Activated CD4-positive, alpha-beta T cell treated with anti-CD3 and anti-CD28 coated beads for 48 hours (primary cell): Measurements from ENCODE around the gene YBX3.
"Not testable (repeated sequence)": the region's sequence is repeated elsewhere in the genome, so short reads cannot be mapped to it uniquely, and the experiment has no call there.

Source experiments
- DNase-seq: peaks from one replicate; pipeline ENCODE4 v3.0.0-alpha.2; 2020

The YBX3 gene

DNA sequence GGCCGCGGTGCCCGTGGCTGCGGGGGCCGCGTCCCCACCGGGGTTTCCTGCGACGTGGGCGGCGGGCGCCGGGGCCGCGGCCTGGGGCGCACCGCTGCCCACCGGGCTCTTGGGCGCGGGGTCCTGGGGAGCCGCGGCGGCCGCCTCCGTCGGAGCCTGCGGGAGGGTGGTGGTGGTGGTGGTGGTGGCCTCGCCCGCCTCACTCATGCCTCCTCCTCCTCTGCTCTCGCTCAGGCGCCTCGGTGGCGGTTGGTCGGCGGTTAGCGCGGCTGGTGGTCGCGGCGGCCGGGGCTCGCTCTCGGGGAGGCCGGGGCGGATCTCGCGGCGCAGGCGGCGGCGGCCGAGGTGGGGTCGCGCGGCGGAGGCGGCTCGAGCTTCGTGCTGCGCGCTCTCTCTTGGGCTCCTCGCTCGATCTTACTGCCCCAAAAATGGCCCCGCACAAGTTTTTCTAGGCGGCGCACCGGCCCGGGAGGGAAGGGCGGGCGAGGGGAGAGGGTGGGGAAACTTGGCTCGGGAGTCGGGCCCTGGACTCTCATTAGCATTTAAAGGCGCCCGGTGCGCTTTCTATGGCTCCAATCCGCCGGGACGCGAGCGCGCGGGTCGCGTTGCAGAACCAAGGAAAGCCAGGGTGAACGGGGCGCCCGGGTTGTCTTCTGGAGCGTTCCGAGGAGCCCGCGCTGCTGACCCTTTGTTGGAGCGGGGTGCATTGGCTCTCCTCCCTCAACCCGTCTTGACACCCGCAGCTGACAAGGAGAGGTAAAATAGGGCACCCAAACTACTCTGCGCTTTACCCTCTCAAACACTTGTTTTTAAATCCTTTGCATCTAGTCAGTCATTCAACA, at the start of gene YBX3:
Gene YBX3 (minus strand): TSS at position 419 of the 842 bp plus-strand sequence. CDS start 212 bp downstream, at position 207.
- DNase-seq, result peak; percentile 69

DNA sequence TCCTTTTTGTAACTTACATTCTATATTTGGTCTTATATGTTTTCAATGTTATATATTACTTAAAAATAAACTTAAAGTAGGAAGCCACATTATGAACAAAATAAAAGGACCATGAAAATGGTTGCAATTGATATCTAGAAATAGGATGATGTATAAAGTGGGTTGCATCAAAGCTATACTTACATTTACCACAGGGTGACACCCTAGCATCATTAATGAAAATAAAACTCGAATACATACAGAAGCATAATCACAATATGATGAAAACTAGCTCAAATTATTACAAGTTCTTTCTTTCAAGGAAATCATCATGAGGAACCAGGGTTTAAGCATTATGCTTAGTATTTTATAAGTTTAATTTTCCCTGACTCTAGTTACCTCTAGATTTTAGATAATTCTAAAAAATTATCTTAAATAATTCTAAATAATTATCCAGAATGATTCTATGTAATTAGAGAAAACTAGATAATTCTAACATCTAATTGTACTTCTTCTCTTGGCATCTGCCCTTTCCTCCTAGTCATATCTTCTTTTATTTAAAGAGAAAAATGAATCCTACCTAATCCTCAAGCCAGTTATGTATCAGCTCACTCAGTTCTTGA, 48.1 kb upstream of the YBX3 start:
- DNase-seq, result no peak

DNA sequence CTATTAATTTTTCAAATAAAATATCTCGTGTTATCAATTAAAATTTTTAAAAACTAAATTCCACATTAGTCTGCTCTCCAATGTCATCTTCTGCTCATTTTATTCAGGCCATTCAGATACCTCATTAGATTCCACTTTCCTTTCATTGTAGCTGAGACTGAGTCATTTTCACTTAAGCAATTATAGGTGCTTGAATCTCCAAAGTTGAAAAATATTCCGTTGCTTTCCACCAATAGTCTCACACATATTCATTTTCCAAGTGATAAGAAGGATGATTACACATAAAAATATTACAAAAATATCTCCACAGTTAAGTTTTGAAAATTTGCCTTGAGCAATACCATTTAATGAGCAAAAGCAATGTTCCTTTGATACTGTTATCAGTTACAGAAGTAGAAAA, 36.5 kb upstream of the YBX3 start:
- DNase-seq, result no peak

DNA sequence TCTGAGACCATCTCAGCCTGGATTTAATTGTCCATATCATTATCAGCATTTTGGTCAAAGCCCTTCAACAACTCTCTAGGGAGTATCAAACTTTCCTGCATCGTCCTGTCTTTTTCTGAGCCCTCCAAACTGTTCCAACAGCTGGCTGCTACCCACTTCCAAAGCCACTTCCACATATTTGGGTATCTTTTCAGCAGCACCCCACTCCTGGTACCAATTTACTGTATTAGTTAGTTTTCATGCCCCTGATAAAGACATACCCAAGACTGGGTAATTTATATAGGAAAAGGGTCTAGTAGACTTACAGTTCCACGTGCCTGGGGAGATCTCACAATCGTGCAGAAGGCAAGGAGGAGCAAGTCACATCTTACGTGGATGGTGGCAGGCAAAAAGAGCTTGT, 33.1 kb upstream of the YBX3 start:
- no peak for DNase-seq

GRCh38 chr12:10753059-10753458, 29.9 kb upstream of the YBX3 start:
- no peak for DNase-seq

DNA sequence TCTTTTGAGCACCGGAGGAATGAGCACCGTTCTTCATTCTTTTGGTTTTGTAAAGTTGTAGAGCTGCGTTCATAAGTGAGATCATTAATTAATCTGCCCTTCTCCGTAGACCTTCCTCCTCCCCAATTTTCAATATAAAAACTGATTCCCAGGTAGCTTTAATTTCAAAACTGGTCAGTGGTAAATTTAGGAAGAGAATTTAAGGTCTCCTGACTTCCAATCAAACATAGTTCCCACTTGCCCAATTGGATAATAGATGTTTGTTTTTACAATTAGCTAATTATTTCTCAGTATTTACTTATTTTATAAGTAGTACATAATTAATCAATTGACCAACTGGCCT, 27.2 kb upstream of the YBX3 start:
- no peak for DNase-seq

DNA sequence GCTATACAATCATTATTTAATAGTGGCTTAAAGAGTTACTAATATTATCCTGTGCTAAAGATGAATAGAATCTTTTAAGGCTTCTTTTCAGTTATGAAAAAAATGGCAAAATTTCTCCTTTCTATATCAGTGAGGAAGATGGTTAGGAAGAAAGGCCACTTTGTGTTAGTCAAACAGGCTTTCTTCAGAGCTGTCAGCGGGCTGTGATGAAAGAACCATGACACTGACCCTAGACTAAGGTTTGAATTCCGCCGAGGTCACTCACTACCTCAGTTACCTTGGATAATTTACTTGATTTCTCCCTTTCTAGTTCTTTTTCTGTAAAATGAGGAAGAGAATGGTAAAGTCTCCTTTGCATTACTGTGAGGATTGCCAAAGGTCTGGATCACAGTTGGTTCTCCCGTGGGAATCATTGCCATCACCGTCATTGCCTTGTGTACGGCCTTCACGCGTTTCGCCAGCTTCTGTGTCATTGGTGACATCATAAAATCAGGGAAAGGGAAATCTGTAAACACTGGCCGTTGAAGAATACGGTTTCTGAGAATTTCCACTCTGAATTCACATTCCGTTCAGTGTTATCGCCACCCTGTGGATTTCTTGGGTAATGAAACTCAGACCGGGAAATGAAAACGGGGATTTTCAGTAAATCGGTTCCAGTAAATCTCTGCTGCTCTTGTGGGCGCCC, 26.7 kb upstream of the YBX3 start:
- DNase-seq, result peak; percentile 77

GRCh38 chr12:10747730-10748129, 24.6 kb upstream of the YBX3 start:
- no peak for DNase-seq

DNA sequence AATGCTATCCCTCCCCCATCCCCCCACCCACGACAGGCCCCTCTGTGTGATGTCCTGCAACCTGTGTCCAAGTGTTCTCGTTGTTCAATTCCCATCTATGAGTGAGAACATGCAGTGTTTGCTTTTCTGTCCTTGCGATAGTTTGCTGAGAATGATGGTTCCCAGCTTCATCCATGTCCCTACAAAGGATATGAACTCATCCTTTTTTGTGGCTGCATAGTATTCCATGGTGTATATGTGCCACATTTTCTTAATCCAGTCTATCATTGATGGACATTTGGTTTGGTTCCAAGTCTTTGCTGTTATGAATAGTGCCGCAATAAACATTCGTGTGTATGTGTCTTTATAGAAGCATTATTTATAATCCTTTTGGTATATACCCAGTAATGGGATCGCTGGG, 20.3 kb upstream of the YBX3 start:
- not testable (repeated sequence) for DNase-seq

DNA sequence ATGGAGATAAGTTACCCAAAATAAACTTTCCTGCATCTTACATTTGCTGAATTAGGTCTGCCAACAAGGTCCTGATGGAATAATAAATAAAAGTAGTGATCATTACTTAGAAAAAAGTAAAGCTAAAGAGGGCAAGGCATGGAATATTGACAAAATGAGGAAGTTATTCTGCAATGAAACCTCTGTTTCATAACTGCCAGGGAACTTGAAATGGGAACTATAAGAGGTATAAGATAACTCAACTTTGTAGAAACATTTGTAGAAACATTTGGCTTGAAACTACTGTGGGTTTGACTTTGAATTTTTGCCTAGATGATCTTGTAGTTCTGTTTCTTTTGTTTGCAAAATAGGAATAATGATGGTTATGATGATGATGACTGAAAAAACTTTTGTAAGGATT, 18.7 kb upstream of the YBX3 start:
- DNase-seq, result no peak

GRCh38 chr12:10740182-10740581, 17.1 kb upstream of the YBX3 start:
- no peak for DNase-seq

DNA sequence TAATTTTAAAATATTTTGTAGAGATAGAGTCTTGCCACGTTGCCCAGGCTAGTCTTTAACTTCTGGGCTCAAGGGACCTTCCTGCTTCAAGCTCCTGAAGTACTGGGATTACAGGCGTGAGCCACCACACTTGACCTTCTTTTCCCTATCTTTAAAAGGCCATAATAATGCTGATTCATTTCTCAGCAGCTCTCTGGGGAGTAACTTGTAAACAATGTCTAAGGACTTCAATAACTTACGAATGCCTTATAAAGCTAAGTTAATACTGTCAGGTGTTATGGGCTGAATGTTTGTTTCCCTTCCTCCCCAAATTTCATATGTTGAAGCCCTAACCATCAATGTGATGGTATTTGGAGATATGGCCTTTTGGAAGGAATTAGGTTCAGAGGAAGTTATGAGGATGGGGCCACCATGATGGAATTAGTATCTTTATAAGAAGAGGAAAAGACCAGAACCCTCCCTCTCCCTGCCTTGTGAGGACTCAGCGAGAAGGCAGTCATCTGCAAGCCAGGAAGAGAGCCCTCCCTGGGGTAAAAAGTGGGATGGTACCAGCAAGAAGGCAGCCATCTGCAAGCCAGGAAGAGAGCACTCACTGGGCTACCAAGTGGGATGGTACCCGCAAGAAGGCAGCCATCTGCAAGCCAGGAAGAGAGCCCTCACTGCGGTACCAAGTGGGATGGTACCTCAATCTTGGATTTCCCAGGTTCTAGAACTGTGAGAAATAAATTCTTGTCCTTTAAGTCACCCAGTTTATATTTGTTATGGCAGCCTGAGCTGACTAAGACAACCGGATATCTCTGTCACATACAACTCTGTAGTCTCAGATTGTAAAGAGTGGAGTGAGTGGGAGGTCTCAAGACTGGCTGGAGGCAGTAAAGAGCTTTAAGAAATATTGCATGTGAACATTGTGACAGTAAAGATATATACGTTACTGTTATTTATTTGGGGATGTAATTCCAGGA, 16.3 kb upstream of the YBX3 start:
- no peak for DNase-seq

DNA sequence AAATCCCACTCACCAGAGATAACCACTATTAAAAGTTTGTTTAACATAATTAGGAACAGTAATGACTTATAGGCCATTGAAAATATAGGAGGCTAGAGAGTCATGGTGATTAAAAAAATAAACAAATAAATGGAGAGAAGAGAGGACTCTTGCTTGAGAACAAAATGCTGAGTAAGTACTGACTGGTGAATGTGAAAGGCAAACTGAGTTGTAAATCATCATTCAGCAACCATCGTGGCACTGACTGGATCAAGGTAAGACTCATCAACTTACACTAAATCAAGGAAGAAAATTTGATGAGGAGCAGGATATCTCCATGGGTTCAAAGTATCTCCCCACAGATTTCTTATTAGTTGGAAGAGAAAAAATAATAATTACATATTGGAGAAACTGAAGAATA, 14.1 kb upstream of the YBX3 start:
- DNase-seq, result no peak

DNA sequence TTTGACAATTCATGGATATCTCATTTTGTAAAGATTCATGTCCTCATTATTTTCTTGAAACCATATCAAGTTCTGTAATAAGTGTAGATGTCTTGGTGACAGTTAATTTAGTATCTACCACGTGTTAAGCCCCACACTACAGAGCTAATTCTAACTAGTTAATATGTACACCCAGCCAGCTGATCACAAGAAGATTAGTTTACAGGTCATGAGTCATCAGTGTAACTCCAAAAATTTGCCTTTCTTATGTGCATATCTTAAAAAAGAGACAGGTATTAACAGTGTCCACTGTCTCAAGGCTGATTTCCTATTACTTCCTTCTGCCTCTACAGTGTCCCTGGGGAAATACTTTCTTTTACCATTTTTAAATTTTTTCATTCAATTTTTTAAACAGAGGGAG, 13.3 kb upstream of the YBX3 start:
- DNase-seq, result no peak

DNA sequence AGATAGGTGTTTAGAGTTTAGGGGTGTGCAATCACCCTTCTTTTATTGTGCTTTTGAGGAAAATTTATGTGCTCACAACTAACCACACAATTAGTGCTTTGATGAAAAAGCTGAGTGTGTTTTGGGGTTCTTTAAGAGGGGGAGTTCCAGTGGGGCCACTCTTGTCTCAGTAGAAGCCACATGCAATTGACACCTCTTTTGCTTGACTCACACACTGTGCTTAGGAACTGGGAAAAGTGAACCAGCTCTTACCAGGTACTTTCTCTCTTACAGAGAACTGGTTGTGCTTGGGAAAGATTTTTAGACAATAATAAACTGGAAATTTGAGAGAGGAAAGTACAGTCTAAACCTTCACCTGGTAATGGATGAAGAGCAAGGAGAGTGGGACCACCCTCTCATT, 12.3 kb upstream of the YBX3 start:
- no peak for DNase-seq

GRCh38 chr12:10732549-10732948, 9.4 kb upstream of the YBX3 start:
- no peak for DNase-seq

- no peak for DNase-seq
These were observed 8.9 kb upstream of the YBX3 start for GRCh38 chr12:10732066-10732465.

GRCh38 chr12:10730559-10730958, 7.4 kb upstream of the YBX3 start:
- no peak for DNase-seq

GRCh38 chr12:10728091-10728490, 5.0 kb upstream of the YBX3 start:
- DNase-seq, result no peak

GRCh38 chr12:10726945-10727344, 3.8 kb upstream of the YBX3 start:
- no peak for DNase-seq

DNA sequence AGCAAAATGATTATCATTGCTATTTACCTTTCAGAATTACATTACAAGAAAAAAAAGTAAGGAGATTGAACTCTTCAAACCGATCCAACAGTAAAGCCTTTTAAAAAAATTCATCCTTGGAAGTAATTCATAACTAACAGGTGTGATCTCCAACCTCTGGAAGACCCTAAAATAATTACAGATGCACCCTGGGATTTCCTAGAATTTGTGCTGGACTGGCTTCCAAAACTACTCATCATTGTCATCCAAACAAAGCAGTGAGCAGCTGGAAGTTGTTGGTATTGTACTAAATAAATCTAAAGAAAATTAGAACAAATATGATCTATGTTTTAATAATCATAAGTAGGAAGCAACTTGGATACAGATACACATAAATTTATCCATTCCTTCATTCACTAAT, 1.9 kb upstream of the YBX3 start:
- DNase-seq, result no peak

DNA sequence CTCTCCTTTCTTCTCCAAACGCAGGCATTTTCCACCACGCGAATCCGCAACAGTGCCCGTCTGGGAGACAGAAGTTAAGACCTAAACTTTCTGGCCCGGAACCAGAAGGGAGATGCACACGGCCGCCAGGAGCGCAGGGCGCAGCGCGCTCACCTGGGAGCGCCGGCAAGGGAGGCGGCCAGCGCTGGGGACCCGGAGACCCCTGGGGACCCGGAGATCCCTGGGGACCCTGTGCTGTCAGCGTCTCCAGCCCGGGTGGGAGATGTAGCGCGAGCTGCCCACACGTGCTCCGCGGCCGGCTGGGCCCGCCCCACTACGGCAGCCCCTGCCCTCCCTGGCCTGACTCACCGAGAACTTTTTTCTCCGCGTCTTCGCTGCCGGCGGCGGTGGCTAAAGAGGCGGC, 620 bp downstream of the YBX3 start:
- DNase-seq, result peak; percentile 67
